GM10266 (cell line): ENCODE results near the gene CYP26C1.

ENCODE experiments used
- DNase-seq: peaks from one replicate; pipeline ENCODE4 v3.0.0; 2012; ENCODE audit errors: extremely low spot score
- CTCF ChIP-seq: IDR thresholded peaks from 2 replicates; pipeline ENCODE4 v1.5.1; 2012; ENCODE audit warnings: mild to moderate bottlenecking, low read depth; ENCODE audit not compliant: control insufficient read depth, insufficient read depth; ENCODE audit errors: missing control alignments

CYP26C1 gene

GRCh38 chr10:93080350-93081046, 19.9 kb downstream of the CYP26C1 start:
- peak; percentile 73 for TF ChIP-seq CTCF
- DNase-seq: peak; percentile 81

- TF ChIP-seq CTCF: no peak
- DNase-seq: no peak
Measured at GRCh38 chr10:93081318-93081717, 20.7 kb downstream of the CYP26C1 start.

GRCh38 chr10:93081834-93082233, 21.2 kb downstream of the CYP26C1 start:
- no peak for TF ChIP-seq CTCF
- no peak for DNase-seq

- TF ChIP-seq CTCF: no peak
- no peak for DNase-seq
Measured at GRCh38 chr10:93083743-93084539, 23.3 kb downstream of the CYP26C1 start.

- DNase-seq: no peak
- no peak for TF ChIP-seq CTCF
Measured at GRCh38 chr10:93085272-93085859, 24.8 kb downstream of the CYP26C1 start.

- no peak for TF ChIP-seq CTCF
Measured at GRCh38 chr10:93086289-93086688, 25.7 kb downstream of the CYP26C1 start.

More at GRCh38 chr10:93086289-93086688, 25.7 kb downstream of the CYP26C1 start:
- DNase-seq: no peak
